ENCODE results near the gene GHR.

GHR gene

GRCh38 chr5:42419294-42419693, 3.9 kb upstream of the GHR start:
- TF ChIP-seq CTCF (IDR thresholded peaks at IDR 0.05; ENCODE audit: low read depth, low read length, missing control alignments), result no peak
- DNase-seq (ENCODE audit: extremely low read depth, low read depth), result no peak
- no peak overlapping the region for H3K4me3 ChIP-seq (replicated peaks; ENCODE audit: low read depth, low read length)

- no peak for DNase-seq (ENCODE audit: extremely low read depth, low read depth)
- 0 out of 2 replicates have a peak overlapping the region, but pooled peaks have one; percentile 11 for H3K4me3 ChIP-seq (replicated peaks; ENCODE audit: low read depth, low read length)
- TF ChIP-seq CTCF (IDR thresholded peaks at IDR 0.05; ENCODE audit: low read depth, low read length, missing control alignments), result no peak
Observed at GRCh38 chr5:42422656-42423280, 471 bp upstream of the GHR start.

GRCh38 chr5:42426016-42426415, 2.8 kb downstream of the GHR start:
- no peak for DNase-seq (ENCODE audit: extremely low read depth, low read depth)
- H3K4me3 ChIP-seq (replicated peaks; ENCODE audit: low read depth, low read length), result no peak overlapping the region
- TF ChIP-seq CTCF (IDR thresholded peaks at IDR 0.05; ENCODE audit: low read depth, low read length, missing control alignments), result no peak

- no peak for TF ChIP-seq CTCF (IDR thresholded peaks at IDR 0.05; ENCODE audit: low read depth, low read length, missing control alignments)
- DNase-seq (ENCODE audit: extremely low read depth, low read depth), result no peak
- no peak overlapping the region for H3K4me3 ChIP-seq (replicated peaks; ENCODE audit: low read depth, low read length)
Observed at GRCh38 chr5:42429694-42430093, 6.5 kb downstream of the GHR start.

GRCh38 chr5:42434047-42434724, 10.9 kb downstream of the GHR start:
- no peak overlapping the region for H3K4me3 ChIP-seq (replicated peaks; ENCODE audit: low read depth, low read length)
- no peak for TF ChIP-seq CTCF (IDR thresholded peaks at IDR 0.05; ENCODE audit: low read depth, low read length, missing control alignments)
- DNase-seq (ENCODE audit: extremely low read depth, low read depth), result no peak

GRCh38 chr5:42436051-42436450, 12.8 kb downstream of the GHR start:
- no peak for TF ChIP-seq CTCF (IDR thresholded peaks at IDR 0.05; ENCODE audit: low read depth, low read length, missing control alignments)
- no peak for DNase-seq (ENCODE audit: extremely low read depth, low read depth)
- H3K4me3 ChIP-seq (replicated peaks; ENCODE audit: low read depth, low read length), result no peak overlapping the region
